NCI-H2081 treated with DMSO at 0.1 percent for 48 hours (cell line): ENCODE measurements around the gene CIAO2B.
"Not testable (repeated sequence)": the region's sequence is repeated elsewhere in the genome, so short reads cannot be mapped to it uniquely, and the experiment has no call there.

Experiments used
- DNase-seq: peaks from one replicate; lab custom pipeline; 2025; lab: John Stamatoyannopoulos, UW

CIAO2B gene

GRCh38 chr16:66934138-66934838 is at the start of gene CIAO2B:
CIAO2B (minus strand) TSS chr16:66934402; CDS start chr16:66934364, 38 bp downstream.
- no peak for DNase-seq

GRCh38 chr16:66983033-66983432 is 48.8 kb upstream of the CIAO2B start:
- DNase-seq = no peak

GRCh38 chr16:66979011-66979717 is 45.0 kb upstream of the CIAO2B start:
- no peak for DNase-seq

GRCh38 chr16:66977341-66978113 is 43.3 kb upstream of the CIAO2B start:
- DNase-seq = no peak

- DNase-seq = no peak
Observed at GRCh38 chr16:66976746-66977145, 42.5 kb upstream of the CIAO2B start.

GRCh38 chr16:66975302-66975893 is 41.2 kb upstream of the CIAO2B start:
- DNase-seq = no peak

- not testable (repeated sequence) for DNase-seq
Observed at GRCh38 chr16:66974932-66975246, 40.7 kb upstream of the CIAO2B start.

GRCh38 chr16:66974156-66974931 is 40.1 kb upstream of the CIAO2B start:
- DNase-seq = not testable (repeated sequence)

- DNase-seq = no peak
Observed at GRCh38 chr16:66973716-66974115, 39.5 kb upstream of the CIAO2B start.

- no peak for DNase-seq
Observed at GRCh38 chr16:66972983-66973382, 38.8 kb upstream of the CIAO2B start.

- no peak for DNase-seq
Observed at GRCh38 chr16:66970775-66971720, 36.8 kb upstream of the CIAO2B start.

GRCh38 chr16:66968847-66969246 is 34.6 kb upstream of the CIAO2B start:
- DNase-seq = no peak

- DNase-seq = no peak
Observed at GRCh38 chr16:66964049-66964448, 29.8 kb upstream of the CIAO2B start.

- no peak for DNase-seq
Observed at GRCh38 chr16:66961914-66962313, 27.7 kb upstream of the CIAO2B start.

- peak; percentile 28 for DNase-seq
Observed at GRCh38 chr16:66961065-66961744, 27.0 kb upstream of the CIAO2B start, which contains the start of gene CES3. CES3 (plus strand) TSS chr16:66961266; CDS start chr16:66961308, 42 bp downstream.

- no peak for DNase-seq
Observed at GRCh38 chr16:66960270-66960669, 26.1 kb upstream of the CIAO2B start.

GRCh38 chr16:66959704-66960161 is 25.5 kb upstream of the CIAO2B start:
- no peak for DNase-seq

- no peak for DNase-seq
Observed at GRCh38 chr16:66958857-66959703, 24.9 kb upstream of the CIAO2B start.

- DNase-seq = not testable (repeated sequence)
Observed at GRCh38 chr16:66956154-66956457, 21.9 kb upstream of the CIAO2B start.
